AG04449 (cell line): ENCODE data around the gene DDAH2.

ENCODE experiments used
- CTCF ChIA-PET: fragments of 350-600 bp; formaldehyde crosslinking; extraction: SDS; loops from one replicate; lab custom pipeline; 2021; ENCODE audit warnings: antibody characterized with exemption; lab: Yijun Ruan, JAX
- POLR2A ChIA-PET: fragments of 400-600, 350-600 bp; formaldehyde crosslinking; extraction: SDS; loops from one replicate; lab custom pipeline; 2020; ENCODE audit warnings: antibody characterized with exemption, inconsistent platforms; lab: Yijun Ruan, JAX
- DNase-seq: peaks from one replicate; pipeline ENCODE4 v3.0.0-alpha.2; 2010; ENCODE audit warnings: low read depth, low spot score
- H3K4me3 ChIP-seq: 2 replicates; pipeline ENCODE4 v1.5.1; 2011; ENCODE audit warnings: low read depth, mild to moderate bottlenecking, control low read depth, low read length
- TF ChIP-seq, protein P1 (sequence below): IDR thresholded peaks from one replicate; pipeline ENCODE4 v1.5.1; 2011; ENCODE audit warnings: mild to moderate bottlenecking, moderate library complexity, low read length, control low read depth, inconsistent platforms; ENCODE audit not compliant: insufficient read depth; ENCODE audit errors: missing control alignments

Gene DDAH2

DNA sequence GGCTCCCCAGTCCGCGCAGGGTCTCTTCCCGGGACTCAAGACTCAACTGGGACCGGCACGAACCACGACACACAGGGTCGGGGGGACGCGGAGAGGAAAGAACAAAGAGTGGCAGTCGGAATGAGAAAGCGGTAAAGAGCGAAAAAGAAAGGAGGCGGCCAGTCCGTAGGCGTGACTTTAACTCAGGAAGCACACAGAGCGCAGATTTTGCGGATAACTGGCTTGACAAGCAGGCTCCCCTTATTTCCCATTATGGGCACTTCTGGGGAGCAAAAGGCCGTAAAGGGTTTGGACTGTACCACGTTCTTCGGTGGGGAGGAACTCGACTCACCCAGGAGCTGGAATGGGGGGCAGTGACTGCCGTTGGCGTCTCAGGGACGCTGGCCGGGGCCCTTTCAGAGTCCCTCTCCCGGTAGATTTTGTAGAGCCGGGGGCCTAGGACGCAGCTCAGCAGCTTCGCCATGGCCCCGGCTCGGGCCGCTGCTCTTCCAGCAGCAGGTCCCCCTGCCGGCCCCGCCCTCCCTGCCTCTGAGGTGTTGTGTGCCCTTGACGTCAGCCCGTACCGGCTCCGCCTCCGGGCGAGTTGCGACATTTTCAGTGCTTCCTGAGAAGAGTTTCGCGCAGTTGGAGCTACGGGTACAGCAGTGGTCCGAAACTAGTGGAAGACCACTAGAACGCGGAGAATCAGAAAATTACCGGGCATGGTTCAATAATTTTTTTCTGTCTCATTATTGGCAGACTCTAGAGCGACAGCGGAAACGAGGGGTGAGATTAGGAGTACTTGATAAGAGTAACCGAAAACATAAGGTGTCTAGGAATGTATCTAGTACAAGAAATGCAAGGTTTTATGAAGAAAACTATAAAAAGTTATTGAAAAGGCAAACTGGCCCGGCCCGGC, 26.0 kb downstream of the DDAH2 start, which contains the start of gene ABHD16A:
Gene ABHD16A (minus strand): TSS at position 506 of the 898 bp plus-strand sequence. CDS start 43 bp downstream, at position 463.
- TF ChIP-seq, protein P1, sequence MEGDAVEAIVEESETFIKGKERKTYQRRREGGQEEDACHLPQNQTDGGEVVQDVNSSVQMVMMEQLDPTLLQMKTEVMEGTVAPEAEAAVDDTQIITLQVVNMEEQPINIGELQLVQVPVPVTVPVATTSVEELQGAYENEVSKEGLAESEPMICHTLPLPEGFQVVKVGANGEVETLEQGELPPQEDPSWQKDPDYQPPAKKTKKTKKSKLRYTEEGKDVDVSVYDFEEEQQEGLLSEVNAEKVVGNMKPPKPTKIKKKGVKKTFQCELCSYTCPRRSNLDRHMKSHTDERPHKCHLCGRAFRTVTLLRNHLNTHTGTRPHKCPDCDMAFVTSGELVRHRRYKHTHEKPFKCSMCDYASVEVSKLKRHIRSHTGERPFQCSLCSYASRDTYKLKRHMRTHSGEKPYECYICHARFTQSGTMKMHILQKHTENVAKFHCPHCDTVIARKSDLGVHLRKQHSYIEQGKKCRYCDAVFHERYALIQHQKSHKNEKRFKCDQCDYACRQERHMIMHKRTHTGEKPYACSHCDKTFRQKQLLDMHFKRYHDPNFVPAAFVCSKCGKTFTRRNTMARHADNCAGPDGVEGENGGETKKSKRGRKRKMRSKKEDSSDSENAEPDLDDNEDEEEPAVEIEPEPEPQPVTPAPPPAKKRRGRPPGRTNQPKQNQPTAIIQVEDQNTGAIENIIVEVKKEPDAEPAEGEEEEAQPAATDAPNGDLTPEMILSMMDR, result no peak
- peak; percentile 84 for DNase-seq
- CTCF ChIA-PET, result interaction anchor here (0.8 to 2.2 kb wide), 7 partner anchors 10 to 88 kb away, joined by 3 to 11 read pairs (median 3); partner anchors contain the start of gene LY6G5C
- POLR2A ChIA-PET, result interaction anchor here (0.5 to 1.9 kb wide), 13 partner anchors 8 to 160 kb away, joined by 3 to 17 read pairs (median 5); partner anchors contain the start of genes CSNK2B, DDAH2, GPANK1 and HSPA1A
- peak within 1 kb of the TSS; percentile 84 for H3K4me3 ChIP-seq

DNA sequence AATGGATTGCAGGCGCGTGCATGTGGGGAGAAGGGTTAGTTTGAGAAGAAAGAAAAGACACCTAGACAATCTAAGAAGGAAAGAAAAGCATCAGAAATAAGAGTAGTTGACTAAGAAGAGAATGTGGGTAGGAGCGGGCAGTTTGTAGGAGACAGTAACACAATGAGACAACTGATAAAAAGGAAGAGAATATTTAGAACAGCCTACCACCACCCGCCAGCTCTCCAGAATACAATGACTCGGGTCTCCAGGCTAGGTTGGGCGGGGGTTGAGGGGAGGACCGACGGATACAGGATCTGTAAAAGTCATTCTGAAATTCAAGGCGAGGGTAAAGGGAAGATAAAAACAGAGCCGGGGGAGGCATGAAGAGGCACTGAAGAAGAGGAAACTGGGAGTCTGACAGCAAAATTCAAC, 26.7 kb downstream of the DDAH2 start:
- ChIA-PET POLR2A (interaction anchor here (0.6 to 1.9 kb wide), 6 partner anchors 9 to 132 kb away, joined by 3 to 17 read pairs (median 4); partner anchors contain the start of genes CSNK2B, GPANK1 and HSPA1B), CTCF (interaction anchor here (0.8 to 2.2 kb wide), 6 partner anchors 10 to 128 kb away, joined by 3 to 11 read pairs (median 5); no protein-coding TSS in a partner anchor)
- DNase-seq, result no peak
- peak overlapping the region; percentile 84 for H3K4me3 ChIP-seq
- TF ChIP-seq, protein P1, result no peak

DNA sequence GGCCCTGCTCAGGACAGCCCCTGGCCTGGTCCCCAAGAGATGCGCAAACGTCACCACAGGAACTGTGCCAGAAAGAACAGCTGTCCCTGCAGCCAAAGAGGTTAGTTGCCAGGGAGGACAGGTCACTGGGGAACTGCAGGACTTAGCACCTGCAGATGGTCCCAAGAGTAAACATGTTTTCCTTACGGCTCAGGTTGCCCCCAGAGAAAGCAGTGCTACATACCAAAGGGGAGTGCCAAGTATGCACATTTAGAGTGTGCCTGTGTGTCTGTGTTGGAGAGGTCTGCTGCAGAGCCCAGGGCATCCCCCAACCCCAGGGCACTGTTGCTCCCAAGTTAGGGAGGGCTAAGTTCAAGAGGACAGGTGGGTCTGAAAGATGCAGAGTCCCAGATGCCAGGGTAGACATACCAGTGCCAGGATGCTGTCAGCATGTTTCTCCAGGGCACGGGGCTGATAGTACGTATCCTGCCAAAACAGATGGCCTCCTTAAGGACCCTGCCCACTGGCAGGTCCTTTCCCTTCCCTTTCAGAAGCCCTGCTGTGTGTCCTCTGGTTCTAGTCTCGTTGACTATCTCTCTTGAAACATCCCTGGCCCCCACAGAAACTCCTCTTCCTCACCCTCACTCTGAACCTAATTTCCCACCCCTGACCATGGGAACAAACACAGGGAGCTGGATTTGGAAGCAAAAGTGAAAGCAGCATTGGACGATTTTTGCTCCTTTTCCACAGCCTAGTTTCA, 27.3 kb downstream of the DDAH2 start:
- POLR2A ChIA-PET, result interaction anchor here (0.6 to 1.9 kb wide), 4 partner anchors 8 to 128 kb away, joined by 3 to 6 read pairs (median 3); partner anchors contain the start of gene HSPA1B
- TF ChIP-seq, protein P1, result no peak
- H3K4me3 ChIP-seq, result peak overlapping the region; percentile 84
- CTCF ChIA-PET, result interaction anchor here (0.8 to 2.2 kb wide), 6 partner anchors 10 to 128 kb away, joined by 3 to 11 read pairs (median 5); no protein-coding TSS in a partner anchor
- DNase-seq, result no peak

DNA sequence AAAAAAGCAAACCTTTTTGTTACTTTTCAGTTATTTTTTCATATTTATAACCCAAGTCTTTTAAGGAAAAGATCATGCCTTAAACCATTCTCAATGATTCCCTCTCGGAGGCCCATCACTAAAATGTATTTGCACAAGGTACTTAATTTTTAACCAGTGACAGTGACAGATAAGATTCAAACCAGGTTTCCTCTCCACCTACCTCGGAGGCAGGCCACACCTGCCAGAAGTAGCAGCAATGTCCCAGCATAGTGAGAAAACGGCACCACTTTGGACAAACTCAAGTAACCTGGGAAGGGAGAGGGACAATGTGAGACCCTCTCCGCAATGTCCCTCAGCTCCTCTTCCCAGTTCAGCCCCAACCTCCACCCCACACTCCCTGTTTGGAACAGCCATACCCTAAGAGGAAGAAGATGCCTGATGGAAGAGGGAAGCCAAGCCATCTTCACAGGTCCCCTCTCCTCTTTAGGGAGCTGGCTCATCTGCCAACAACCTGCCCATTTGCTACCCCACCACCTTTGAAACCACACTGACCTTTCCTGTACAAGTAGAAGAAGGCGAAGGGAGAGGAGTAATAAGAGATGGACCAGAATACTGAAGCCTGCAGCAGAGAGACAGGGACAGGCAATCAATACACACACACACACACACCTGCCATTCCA, 28.2 kb downstream of the DDAH2 start:
- POLR2A ChIA-PET, result interaction anchor here (1.5 kb wide), 1 partner anchor 127 kb away, joined by 3 read pairs; the partner anchor contains the start of gene HSPA1B
- CTCF ChIA-PET, result interaction anchor here (1.7 kb wide), 1 partner anchor 9 kb away, joined by 6 read pairs; no protein-coding TSS in a partner anchor
- TF ChIP-seq, protein P1, result no peak
- H3K4me3 ChIP-seq, result no peak overlapping the region
- DNase-seq, result no peak

DNA sequence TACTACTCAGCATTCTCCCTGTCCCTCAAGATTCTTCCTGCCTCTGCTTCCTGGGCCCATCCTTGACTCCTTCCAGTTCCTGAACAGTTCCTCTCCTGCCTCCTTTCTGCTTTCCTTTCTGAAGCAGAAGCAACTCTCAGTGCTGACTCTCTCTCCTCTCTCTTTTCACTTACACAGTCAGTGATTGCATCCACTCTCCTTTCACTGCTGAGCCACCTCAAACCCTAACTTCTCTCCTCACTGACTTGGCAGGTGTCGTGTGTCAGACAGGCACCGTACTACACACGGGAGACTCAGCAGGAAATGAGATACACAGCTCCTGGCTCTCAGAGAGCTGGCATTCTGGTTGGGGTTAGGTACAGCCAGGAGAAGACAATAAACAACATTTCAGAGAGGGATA, 31.5 kb downstream of the DDAH2 start:
- DNase-seq, result no peak
- no peak overlapping the region for H3K4me3 ChIP-seq
- TF ChIP-seq, protein P1, result no peak
- ChIA-PET POLR2A (no interaction called here), CTCF (interaction anchor here (1.1 kb wide), 1 partner anchor 7 kb away, joined by 4 read pairs; no protein-coding TSS in a partner anchor)
